ENCODE results near the gene PAQR9. TPM values are rescaled to one million over a fixed set of nuclear protein-coding genes. Genes with fewer than 3 reads are reported as not detected.
A peak's percentile ranks its signal among the peaks of the same experiment; 100 is the strongest.

Gene PAQR9
- total and polyA plus RNA-seq, 9 of the 15 experiments (the other 6 are each of a cell fraction or from before 2014, with no cell fraction given): 0.04 to 0.58 (median 0.22) TPM

- TF ChIP-seq MNT (conservative IDR thresholded peaks at IDR 0.05) (peak in 1 of 2 experiments; percentile 65; a peak in 1 of 4 replicates), ZNF165 (CRISPR knock-in tag; IDR thresholded peaks at IDR 0.05; ENCODE audit: borderline replicate concordance) (no peak), MXI1 (IDR thresholded peaks at IDR 0.05; ENCODE audit: low read depth, low read length) (0 out of 2 replicates have a peak, but pooled peaks have one; percentile 33), ZFX (CRISPR knock-in tag; IDR thresholded peaks at IDR 0.05) (peak; percentile 51), ZFP1 (CRISPR knock-in tag; IDR thresholded peaks at IDR 0.05) (no peak), RAD51 (IDR thresholded peaks at IDR 0.05; ENCODE audit: borderline replicate concordance, low read depth) (peak; percentile 9; the same call in 1 of the 2 replicates), NEUROD1 (IDR thresholded peaks at IDR 0.05; ENCODE audit: borderline replicate concordance, low read depth, low read length, partially characterized antibody) (peak; percentile 69), DACH1 (IDR thresholded peaks at IDR 0.05; ENCODE audit: partially characterized antibody) (peak; percentile 40), SAFB (IDR thresholded peaks at IDR 0.05; ENCODE audit: borderline replicate concordance, low read depth, low read length) (no peak), CTCF (IDR thresholded peaks at IDR 0.05 in 2 of 3, conservative IDR thresholded peaks at IDR 0.05 in 1 of 3; ENCODE audit: insufficient read depth in 2 of 3, low read depth in 1 of 3, low read length in 3 of 3) (no peak), E2F6 (IDR thresholded peaks at IDR 0.05; ENCODE audit: borderline replicate concordance in 1 of 2, extremely low read depth in 1 of 2, insufficient read depth in 1 of 2, insufficient read length in 1 of 2, low read depth in 1 of 2, low read length in 1 of 2, poor library complexity in 1 of 2, severe bottlenecking in 1 of 2) (peak; percentile 36 to 50), ATF3 (IDR thresholded peaks at IDR 0.05) (peak; percentile 95), ATF3 (CRISPR knock-in tag; conservative IDR thresholded peaks at IDR 0.05) (peak; percentile 60), EWSR1 (IDR thresholded peaks at IDR 0.05; ENCODE audit: borderline replicate concordance, low read depth, partially characterized antibody) (no peak), NFIC (IDR thresholded peaks at IDR 0.05) (peak; percentile 98), GABPB1 (CRISPR knock-in tag; IDR thresholded peaks at IDR 0.05) (no peak)
Observed at GRCh38 chr3:142976621-142977398, 13.3 kb upstream of the PAQR9 start (continued).

Measured in K562 (cell line).